Subcutaneous adipose tissue (tissue), 4 donors: ENCODE measurements around the gene EPAS1. TPM values are rescaled to one million over a fixed set of nuclear protein-coding genes. Genes with fewer than 3 reads are reported as not detected.

Source experiments
- CTCF ChIP-seq: fragments of 450-650 bp; IDR thresholded peaks from one replicate; pipeline ENCODE4 v1.5.1; 2016; ENCODE audit warnings: low read depth, mild to moderate bottlenecking, control low read depth, antibody characterized with exemption, moderate library complexity
- total RNA-seq, 4 donors: library from RNA; depleted of rRNA; stranded (reverse); fragments of >200 nt; gene quantifications; one replicate each; pipeline ENCODE4 v1.1.0, GENCODE V29; 2016

EPAS1 gene
- total RNA-seq, 4 donors from 2014 or later = 168 to 1,000 (median 337) TPM

GRCh38 chr2:46273919-46274318, 23.3 kb upstream of the EPAS1 start:
- no peak for TF ChIP-seq CTCF

DNA sequence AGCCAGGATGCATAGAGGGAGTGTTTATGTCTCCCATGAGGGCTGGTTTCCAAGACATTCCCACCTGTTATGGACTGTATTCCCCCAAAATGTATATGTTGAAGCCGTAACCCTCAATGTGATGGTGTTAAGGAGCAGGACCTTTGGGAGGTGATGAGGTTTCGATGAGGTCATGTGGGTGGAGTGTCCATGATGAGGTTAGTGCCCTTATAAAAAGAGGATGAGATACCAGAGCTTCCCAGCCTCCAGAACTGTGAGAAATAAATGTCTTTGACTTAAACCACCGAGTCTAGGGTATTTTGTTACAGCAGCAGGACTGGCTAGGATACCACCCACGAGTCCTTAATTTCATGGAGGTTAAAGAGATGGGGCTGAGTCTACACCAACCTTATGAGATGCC, 22.6 kb upstream of the EPAS1 start:
- TF ChIP-seq CTCF = no peak

- no peak for TF ChIP-seq CTCF
Measured at GRCh38 chr2:46275995-46276394, 21.2 kb upstream of the EPAS1 start.

- no peak for TF ChIP-seq CTCF
Measured at GRCh38 chr2:46276642-46277041, 20.6 kb upstream of the EPAS1 start.

DNA sequence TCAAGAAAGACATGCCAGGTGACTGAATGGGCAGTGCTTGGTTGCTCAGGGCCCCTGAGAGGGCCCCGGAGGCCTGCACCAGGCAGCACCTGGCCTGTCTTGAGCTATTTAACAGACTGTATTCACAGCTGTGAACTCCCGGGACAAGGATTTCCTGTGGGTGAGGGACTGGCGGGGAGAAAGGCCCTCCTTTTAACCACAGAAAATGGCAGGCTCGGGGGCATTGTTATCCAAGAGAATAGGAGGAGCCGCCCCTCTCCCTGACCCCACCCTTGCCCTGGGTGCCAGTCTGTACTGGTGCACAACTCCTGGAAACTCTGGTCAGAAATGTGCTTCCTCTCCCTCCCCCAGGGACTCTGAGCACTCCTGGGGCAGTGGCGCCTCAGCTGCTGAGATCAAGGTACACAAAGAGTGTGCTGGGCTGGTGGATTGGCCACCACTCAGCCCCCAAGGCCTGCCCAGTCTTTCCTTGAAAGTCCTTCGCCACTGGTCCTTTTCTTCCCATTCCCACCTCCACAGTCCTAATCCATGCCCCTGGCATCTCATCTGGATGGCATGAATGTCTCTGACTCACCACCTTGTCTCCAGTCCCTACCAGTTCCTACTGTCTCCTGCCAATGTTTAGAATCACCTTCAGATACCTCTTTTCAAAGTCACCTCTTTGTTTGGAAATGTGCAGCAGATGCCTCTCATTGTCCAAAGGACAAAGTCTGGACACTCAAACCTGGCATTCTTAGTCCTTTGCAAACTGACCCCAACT, 19.6 kb upstream of the EPAS1 start:
- no peak for TF ChIP-seq CTCF

GRCh38 chr2:46278952-46279351, 18.3 kb upstream of the EPAS1 start:
- TF ChIP-seq CTCF = no peak

GRCh38 chr2:46281939-46282338, 15.3 kb upstream of the EPAS1 start:
- TF ChIP-seq CTCF = no peak
